BE2C (cell line): ENCODE results near the gene ARL5A.

ENCODE experiments used
- DNase-seq: peaks from one replicate; pipeline ENCODE4 v3.0.0-alpha.2; 2020
- H3K27me3 ChIP-seq: fragments of 250-450 bp; sonication (Bioruptor Pico); 2 replicates; pipeline ENCODE4 v1.5.1; 2020; ENCODE audit warnings: mild to moderate bottlenecking
- H3K36me3 ChIP-seq: fragments of 250-450 bp; sonication (Bioruptor Pico); 2 replicates; pipeline ENCODE4 v1.5.1; 2020; ENCODE audit warnings: mild to moderate bottlenecking
- H3K4me1 ChIP-seq: fragments of 250-450 bp; sonication (Bioruptor Pico); 2 replicates; pipeline ENCODE4 v1.5.1; 2020
- H3K4me3 ChIP-seq: 2 replicates; pipeline ENCODE4 v1.5.1; 2011; ENCODE audit warnings: low read depth, low read length
- H3K9me3 ChIP-seq: fragments of 250-450 bp; sonication (Bioruptor Pico); 2 replicates; pipeline ENCODE4 v1.5.1; 2020
- TF ChIP-seq, protein P1 (sequence below): IDR thresholded peaks from 2 replicates; pipeline ENCODE4 v1.5.1; 2012; ENCODE audit warnings: mild to moderate bottlenecking, low read depth, low read length

ARL5A gene

DNA sequence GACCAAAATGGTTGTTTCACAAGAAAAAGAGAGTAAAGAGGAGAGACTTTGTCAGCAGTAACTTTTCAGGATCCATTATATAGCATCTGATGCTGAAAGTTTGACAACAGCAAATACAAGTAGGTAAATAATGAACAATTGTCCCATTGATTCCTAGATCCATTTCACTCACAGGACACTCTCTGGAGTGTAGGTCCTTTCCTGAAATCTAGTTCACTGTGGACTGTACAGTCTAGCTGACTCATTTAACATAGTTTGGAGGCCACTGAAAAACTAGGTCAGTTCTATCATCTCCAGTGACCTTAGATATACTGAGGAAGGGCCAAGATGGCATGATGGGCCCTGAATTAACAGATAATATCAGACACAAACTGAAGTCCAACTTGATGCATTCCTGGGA lies 74.7 kb downstream of the ARL5A start:
- Histone ChIP-seq H3K4me3 (no peak overlapping the region), H3K9me3 (no peaks in the 10 kb centered on the region), H3K4me1 (no peaks in the 10 kb centered on the region), H3K27me3 (no peaks in the 10 kb centered on the region), H3K36me3 (no peaks in the 10 kb centered on the region)
- no peak for DNase-seq
- TF ChIP-seq, protein P1, sequence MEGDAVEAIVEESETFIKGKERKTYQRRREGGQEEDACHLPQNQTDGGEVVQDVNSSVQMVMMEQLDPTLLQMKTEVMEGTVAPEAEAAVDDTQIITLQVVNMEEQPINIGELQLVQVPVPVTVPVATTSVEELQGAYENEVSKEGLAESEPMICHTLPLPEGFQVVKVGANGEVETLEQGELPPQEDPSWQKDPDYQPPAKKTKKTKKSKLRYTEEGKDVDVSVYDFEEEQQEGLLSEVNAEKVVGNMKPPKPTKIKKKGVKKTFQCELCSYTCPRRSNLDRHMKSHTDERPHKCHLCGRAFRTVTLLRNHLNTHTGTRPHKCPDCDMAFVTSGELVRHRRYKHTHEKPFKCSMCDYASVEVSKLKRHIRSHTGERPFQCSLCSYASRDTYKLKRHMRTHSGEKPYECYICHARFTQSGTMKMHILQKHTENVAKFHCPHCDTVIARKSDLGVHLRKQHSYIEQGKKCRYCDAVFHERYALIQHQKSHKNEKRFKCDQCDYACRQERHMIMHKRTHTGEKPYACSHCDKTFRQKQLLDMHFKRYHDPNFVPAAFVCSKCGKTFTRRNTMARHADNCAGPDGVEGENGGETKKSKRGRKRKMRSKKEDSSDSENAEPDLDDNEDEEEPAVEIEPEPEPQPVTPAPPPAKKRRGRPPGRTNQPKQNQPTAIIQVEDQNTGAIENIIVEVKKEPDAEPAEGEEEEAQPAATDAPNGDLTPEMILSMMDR = no peak
